Mucosa of descending colon (tissue), 3 donors: ENCODE measurements around the gene ARHGAP10. TPM values are rescaled to one million over a fixed set of nuclear protein-coding genes. Genes with fewer than 3 reads are reported as not detected.

ENCODE experiments used
- ATAC-seq: fragments of 200-7000 bp; cut with Tn5 transposase; one replicate; pipeline ENCODE4 v1.9.1; 2020; ENCODE audit warnings: mild to moderate bottlenecking, moderate library complexity
- DNase-seq, 3 donors: peaks; one replicate each; pipeline ENCODE4 v3.0.0-alpha.2; 2020
- H3K36me3 ChIP-seq: fragments of 200-600 bp; one replicate; pipeline ENCODE4 v1.8.0; 2021; ENCODE audit warnings: low read depth, mild to moderate bottlenecking
- H3K4me1 ChIP-seq: fragments of 200-600 bp; one replicate; pipeline ENCODE4 v1.8.0; 2021; ENCODE audit warnings: low read depth, mild to moderate bottlenecking
- H3K4me3 ChIP-seq: fragments of 200-600 bp; one replicate; pipeline ENCODE4 v1.8.0; 2021; ENCODE audit warnings: mild to moderate bottlenecking
- H3K9me3 ChIP-seq: fragments of 200-600 bp; one replicate; pipeline ENCODE4 v1.8.0; 2021; ENCODE audit warnings: mild to moderate bottlenecking
- CTCF ChIP-seq: fragments of 200-600 bp; IDR thresholded peaks from one replicate; pipeline ENCODE4 v1.8.0; 2022; ENCODE audit warnings: antibody characterized with exemption, mild to moderate bottlenecking
- intact Hi-C, 2 donors: fragments of 100-400 bp; cut with DNase I in 1 of 2; cut with micrococcal nuclease in 1 of 2; formaldehyde crosslinking; loops; one replicate each; pipeline versions ENCODE4 v1.11.0 to v1.11.1; 2022; cut with DNase I, micrococcal nuclease
- total RNA-seq, 3 donors: library from RNA; stranded (reverse); fragmentation: NEBNext Ultra II Directional in 2 of 3; extraction: Animal tissue kit (Norgen Biotek cat#: 25700) in 2 of 3; gene quantifications; one replicate each; pipeline versions ENCODE4 v1.2.1 to v1.2.4, GENCODE V29; 2021 to 2023
- donor health status: DM: no; HTN: no; CAD: no; lungs with moderate emphysema.
- donor health status: DM: no; HTN: no; CAD: no.
- donor health status: DM: no; HTN: yes; CAD: no.

Gene ARHGAP10
- total RNA-seq, 3 donors from 2014 or later = 3.0 to 66.6 (median 8.1) TPM

GRCh38 chr4:148006001-148006400 lies 274.1 kb downstream of the ARHGAP10 start:
- H3K36me3 ChIP-seq = no peaks in the 10 kb centered on the region
- no peak for DNase-seq
- no peaks in the 10 kb centered on the region for H3K4me1 ChIP-seq
- intact Hi-C loops = no loop called here
- no peak for TF ChIP-seq CTCF
- H3K9me3 ChIP-seq = no peaks in the 10 kb centered on the region
- H3K4me3 ChIP-seq = no peak overlapping the region
- ATAC-seq = no peak

- no peak for TF ChIP-seq CTCF
- ATAC-seq = peak; percentile 54
- Histone ChIP-seq H3K36me3 (no peaks in the 10 kb centered on the region), H3K4me3 (no peak overlapping the region), H3K4me1 (no peaks in the 10 kb centered on the region), H3K9me3 (no peaks in the 10 kb centered on the region)
- intact Hi-C loops = no loop called here
- no peak for DNase-seq
Observed at GRCh38 chr4:148007314-148007760, 275.4 kb downstream of the ARHGAP10 start.

GRCh38 chr4:148007792-148008191 lies 275.9 kb downstream of the ARHGAP10 start:
- no peak for TF ChIP-seq CTCF
- ATAC-seq (peak; percentile 11), DNase-seq (no peak)
- intact Hi-C loops = no loop called here
- Histone ChIP-seq H3K4me1 (no peaks in the 10 kb centered on the region), H3K9me3 (no peaks in the 10 kb centered on the region), H3K36me3 (no peaks in the 10 kb centered on the region), H3K4me3 (no peak overlapping the region)

- DNase-seq (no peak), ATAC-seq (no peak)
- Histone ChIP-seq H3K4me3 (no peak overlapping the region), H3K36me3 (no peaks in the 10 kb centered on the region), H3K9me3 (no peaks in the 10 kb centered on the region), H3K4me1 (peaks cover 6% of the 10 kb centered on the region)
- TF ChIP-seq CTCF = no peak
- intact Hi-C loops = no loop called here
Observed at GRCh38 chr4:148015058-148015457, 283.2 kb downstream of the ARHGAP10 start.

GRCh38 chr4:148015468-148015867 lies 283.6 kb downstream of the ARHGAP10 start:
- Histone ChIP-seq H3K4me1 (peaks cover 6% of the 10 kb centered on the region), H3K9me3 (no peaks in the 10 kb centered on the region), H3K4me3 (no peak overlapping the region), H3K36me3 (no peaks in the 10 kb centered on the region)
- no peak for ATAC-seq
- DNase-seq = no peak
- no peak for TF ChIP-seq CTCF
- intact Hi-C loops = no loop called here

GRCh38 chr4:148016063-148016637 lies 284.3 kb downstream of the ARHGAP10 start:
- no peak for DNase-seq
- H3K4me3 ChIP-seq = no peak overlapping the region
- H3K36me3 ChIP-seq = no peaks in the 10 kb centered on the region
- intact Hi-C loops = no loop called here
- peaks cover 6% of the 10 kb centered on the region for H3K4me1 ChIP-seq
- TF ChIP-seq CTCF = no peak
- H3K9me3 ChIP-seq = no peaks in the 10 kb centered on the region
- no peak for ATAC-seq
